ENCODE data around the gene CRYGC. TPM values are rescaled to one million over a fixed set of nuclear protein-coding genes. Genes with fewer than 3 reads are reported as not detected.

Gene CRYGC
- total RNA-seq = not detected
- not detected for polyA plus RNA-seq
- long read RNA-seq, donor 1 = 0 reads
- long read RNA-seq, donor 2 = 0 reads
- long read RNA-seq, donor 3 = 0 reads

- no peaks in the 10 kb centered on the region for H3K36me3 ChIP-seq
- TF ChIP-seq CTCF (IDR thresholded peaks at IDR 0.05) = no peak
- TF ChIP-seq POLR2A (IDR thresholded peaks at IDR 0.05) = no peak
- ATAC-seq (no peak), DNase-seq (no peak)
- peaks cover 0 to 4% (median 0%) of the 10 kb centered on the region in 12 donors for H3K9me3 ChIP-seq
- 74 to 79% (median 77%) methylated on average over 19 of the region's 19 CpGs for WGBS, 4 donors
- H3K27me3 ChIP-seq = peaks cover 0 to 22% (median 4%) of the 10 kb centered on the region in 9 donors
- H3K4me1 ChIP-seq = peaks cover 0 to under 1% (median 0%) of the 10 kb centered on the region in 12 donors
- H3K4me3 ChIP-seq = no peak within 1 kb of the TSS
- H3K27ac ChIP-seq = no peak within 1 kb of the TSS
- intact Hi-C loops (cut with DNase I) = no loop called here
Measured at GRCh38 chr2:208129744-208130711, at the start of gene CRYGC. Gene CRYGC, minus strand, starts transcription at chr2:208129828. Its CDS starts 36 bp downstream, at chr2:208129792.

- Histone ChIP-seq H3K27me3 (peaks cover 0 to 8% (median 0%) of the 10 kb centered on the region in 9 donors), H3K36me3 (no peaks in the 10 kb centered on the region), H3K4me3 (no peak overlapping the region), H3K9me3 (no peaks in the 10 kb centered on the region), H3K4me1 (peaks cover 0 to 24% (median 0%) of the 10 kb centered on the region in 12 donors), H3K27ac (no peak overlapping the region)
- intact Hi-C loops (cut with DNase I) = loop anchor here in 5 of 10 donors (5.0 to 10.0 kb wide), 3 partner anchors 66 to 73 kb away; no protein-coding TSS in a partner anchor
- TF ChIP-seq POLR2A (IDR thresholded peaks at IDR 0.05) (no peak), CTCF (IDR thresholded peaks at IDR 0.05) (no peak)
- 65 to 77% (median 72%) methylated on average over 4 of the region's 4 CpGs for WGBS, 4 donors
- DNase-seq = no peak
- ATAC-seq = no peak
Measured at GRCh38 chr2:208179028-208179609, 49.5 kb upstream of the CRYGC start.

- peaks cover 0 to 34% (median 0%) of the 10 kb centered on the region in 12 donors for H3K4me1 ChIP-seq
- no peak for DNase-seq
- no peak overlapping the region for H3K4me3 ChIP-seq
- H3K9me3 ChIP-seq = no peaks in the 10 kb centered on the region
- H3K36me3 ChIP-seq = no peaks in the 10 kb centered on the region
- WGBS, 4 donors = 69 to 77% (median 73%) methylated on average over 6 of the region's 6 CpGs
- H3K27me3 ChIP-seq = no peaks in the 10 kb centered on the region
- H3K27ac ChIP-seq = no peak overlapping the region
- intact Hi-C loops (cut with DNase I) = loop anchor here in 7 of 10 donors (1.0 to 10.0 kb wide), 4 partner anchors 69 to 79 kb away; no protein-coding TSS in a partner anchor
- TF ChIP-seq CTCF (IDR thresholded peaks at IDR 0.05) = no peak
- no peak for TF ChIP-seq POLR2A (IDR thresholded peaks at IDR 0.05)
- ATAC-seq = no peak
Measured at GRCh38 chr2:208175840-208176153, 46.2 kb upstream of the CRYGC start.
